ENCODE data around the gene TLCD2.

DNA sequence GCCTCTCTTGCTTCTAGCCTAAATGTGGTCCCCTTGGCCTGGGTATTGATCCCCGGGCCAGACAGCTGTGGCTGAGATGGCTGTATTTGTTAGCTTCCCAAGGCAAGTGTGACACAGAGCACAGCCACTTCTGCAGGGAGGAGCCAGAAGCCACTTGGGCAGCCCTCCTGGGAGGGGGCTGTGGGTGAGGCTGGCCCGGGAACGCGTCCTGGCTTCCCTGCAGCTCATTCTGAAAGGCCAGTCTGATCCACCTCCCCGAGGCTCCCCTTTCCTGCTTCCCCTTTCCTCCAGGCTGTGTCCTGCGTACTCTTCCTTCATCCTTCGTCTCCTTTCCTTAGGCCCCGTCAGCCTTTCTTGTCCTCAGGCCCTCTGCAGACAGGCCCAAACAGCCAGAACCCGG lies 40.5 kb upstream of the TLCD2 start:
- TF ChIP-seq, protein P1, sequence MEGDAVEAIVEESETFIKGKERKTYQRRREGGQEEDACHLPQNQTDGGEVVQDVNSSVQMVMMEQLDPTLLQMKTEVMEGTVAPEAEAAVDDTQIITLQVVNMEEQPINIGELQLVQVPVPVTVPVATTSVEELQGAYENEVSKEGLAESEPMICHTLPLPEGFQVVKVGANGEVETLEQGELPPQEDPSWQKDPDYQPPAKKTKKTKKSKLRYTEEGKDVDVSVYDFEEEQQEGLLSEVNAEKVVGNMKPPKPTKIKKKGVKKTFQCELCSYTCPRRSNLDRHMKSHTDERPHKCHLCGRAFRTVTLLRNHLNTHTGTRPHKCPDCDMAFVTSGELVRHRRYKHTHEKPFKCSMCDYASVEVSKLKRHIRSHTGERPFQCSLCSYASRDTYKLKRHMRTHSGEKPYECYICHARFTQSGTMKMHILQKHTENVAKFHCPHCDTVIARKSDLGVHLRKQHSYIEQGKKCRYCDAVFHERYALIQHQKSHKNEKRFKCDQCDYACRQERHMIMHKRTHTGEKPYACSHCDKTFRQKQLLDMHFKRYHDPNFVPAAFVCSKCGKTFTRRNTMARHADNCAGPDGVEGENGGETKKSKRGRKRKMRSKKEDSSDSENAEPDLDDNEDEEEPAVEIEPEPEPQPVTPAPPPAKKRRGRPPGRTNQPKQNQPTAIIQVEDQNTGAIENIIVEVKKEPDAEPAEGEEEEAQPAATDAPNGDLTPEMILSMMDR (IDR thresholded peaks at IDR 0.05) = no peak
- TF ChIP-seq POLR2A (IDR thresholded peaks at IDR 0.05) = no peak

Data from prostate gland (tissue), 2 donors.